WI38 (cell line): ENCODE results near the gene SPTAN1.

Source experiments
- H3K4me3 ChIP-seq: 2 replicates; pipeline ENCODE4 v1.5.1; 2011; ENCODE audit warnings: low read depth, mild to moderate bottlenecking, control low read depth, low read length
- CTCF ChIP-seq: IDR thresholded peaks from 2 replicates; pipeline ENCODE4 v1.5.1; 2012; ENCODE audit warnings: low read depth, mild to moderate bottlenecking, control low read depth, low read length

The SPTAN1 gene

GRCh38 chr9:128523199-128523925 lies 29.0 kb upstream of the SPTAN1 start:
- no peak for TF ChIP-seq CTCF
- no peak overlapping the region for H3K4me3 ChIP-seq

- H3K4me3 ChIP-seq = no peak overlapping the region
- TF ChIP-seq CTCF = no peak
Measured at GRCh38 chr9:128526720-128527119, 25.7 kb upstream of the SPTAN1 start.

GRCh38 chr9:128528445-128529160 lies 23.8 kb upstream of the SPTAN1 start:
- no peak for TF ChIP-seq CTCF
- H3K4me3 ChIP-seq = no peak overlapping the region

- TF ChIP-seq CTCF = no peak
- no peak overlapping the region for H3K4me3 ChIP-seq
Measured at GRCh38 chr9:128529191-128529590, 23.2 kb upstream of the SPTAN1 start.

GRCh38 chr9:128532581-128532980 lies 19.8 kb upstream of the SPTAN1 start:
- no peak for TF ChIP-seq CTCF
- no peak overlapping the region for H3K4me3 ChIP-seq

GRCh38 chr9:128540634-128541360 lies 11.6 kb upstream of the SPTAN1 start:
- no peak for TF ChIP-seq CTCF
- H3K4me3 ChIP-seq = no peak overlapping the region

- TF ChIP-seq CTCF = no peak
- H3K4me3 ChIP-seq = no peak overlapping the region
Measured at GRCh38 chr9:128546504-128546903, 5.9 kb upstream of the SPTAN1 start.
